ENCODE data around the gene TLR3.

DNA sequence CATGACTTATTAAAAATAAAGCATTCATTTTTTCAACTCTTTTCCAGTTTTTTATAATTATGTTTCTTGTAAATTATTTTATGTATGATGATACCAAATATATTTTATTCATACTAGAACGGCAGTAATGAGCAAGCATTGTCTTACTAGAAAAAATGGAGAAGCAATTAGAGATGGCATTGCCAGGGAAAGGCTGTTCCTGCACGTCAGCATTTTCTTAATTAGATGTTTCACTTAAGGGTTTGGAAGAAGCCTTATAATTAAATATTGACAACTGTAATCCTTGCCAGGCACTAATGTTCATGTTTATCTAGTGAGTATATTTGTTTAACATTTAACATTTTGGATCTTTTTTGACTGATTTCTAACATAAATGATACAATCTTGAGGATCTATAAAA lies 52.1 kb downstream of the TLR3 start:
- TF ChIP-seq CTCF (IDR thresholded peaks at IDR 0.05; ENCODE audit: low read depth, low read length, poor library complexity, severe bottlenecking) (no peak), EZH2phosphoT487 (IDR thresholded peaks at IDR 0.05; ENCODE audit: borderline replicate concordance, low read length) (no peak)
